HEK293T (cell line): ENCODE results near the gene LOXL1.

Experiments
- ARNT ChIP-seq: fragments of 450-650 bp; IDR thresholded peaks from 2 replicates; pipeline ENCODE4 v1.6.1; 2017; ENCODE audit warnings: mild to moderate bottlenecking
- BHLHE40 ChIP-seq: fragments of 450-650 bp; IDR thresholded peaks from 2 replicates; pipeline ENCODE4 v1.6.1; 2016; ENCODE audit warnings: mild to moderate bottlenecking, moderate library complexity, borderline replicate concordance
- HDGF ChIP-seq: fragments of 450-650 bp; IDR thresholded peaks from 2 replicates; pipeline ENCODE4 v1.6.1; 2017; ENCODE audit warnings: antibody characterized with exemption, borderline replicate concordance
- PKNOX1 ChIP-seq: fragments of 450-650 bp; IDR thresholded peaks from 2 replicates; pipeline ENCODE4 v1.6.1; 2016
- SP1 ChIP-seq: fragments of 450-650 bp; IDR thresholded peaks from 2 replicates; pipeline ENCODE4 v1.6.1; 2017

DNA sequence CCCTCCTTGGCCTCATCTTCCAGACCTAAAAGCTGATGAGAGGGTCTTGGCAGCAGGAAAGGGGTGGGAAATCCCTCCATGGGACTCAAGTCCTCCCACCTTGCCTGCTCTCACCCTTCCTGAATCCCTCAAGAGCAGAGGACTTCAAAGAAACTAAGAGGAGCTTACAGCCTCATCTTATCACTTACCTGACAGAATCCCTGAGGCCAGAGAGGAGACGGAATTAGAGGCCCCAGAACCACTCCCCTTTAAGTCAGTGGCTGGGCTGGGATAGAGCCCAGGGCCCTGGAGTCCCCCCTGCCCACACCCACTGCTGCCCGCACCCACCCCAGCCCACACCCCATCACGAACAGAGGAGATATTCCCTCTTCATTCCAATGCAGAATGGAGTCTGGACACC, 15.2 kb downstream of the LOXL1 start:
- TF ChIP-seq BHLHE40, result no peak
- TF ChIP-seq ARNT, result no peak
- no peak for TF ChIP-seq HDGF
- TF ChIP-seq SP1, result no peak
- TF ChIP-seq PKNOX1, result no peak
